Stimulated activated CD8-positive, alpha-beta memory T cell treated with anti-CD3 and anti-CD28 coated beads, Interleukin-4, amount 100 ng/mL, for 1 hour (primary cell): ENCODE data around the gene UBTD2.
"Not testable (repeated sequence)": the region's sequence is repeated elsewhere in the genome, so short reads cannot be mapped to it uniquely, and the experiment has no call there.

Experiments
- DNase-seq, 2 donors: peaks; one replicate each; pipeline ENCODE4 v3.0.0-alpha.2; 2020; ENCODE audit warnings: low read depth in 2 of 2, low spot score in 1 of 2

The UBTD2 gene

GRCh38 chr5:172197775-172198174 is 85.8 kb downstream of the UBTD2 start:
- not testable (repeated sequence) for DNase-seq

GRCh38 chr5:172194985-172195774 is 88.4 kb downstream of the UBTD2 start:
- no peak for DNase-seq

- DNase-seq = no peak
Observed at GRCh38 chr5:172193872-172194271, 89.7 kb downstream of the UBTD2 start, which contains the start of gene EFCAB9. Gene EFCAB9 (plus strand): TSS chr5:172194172. CDS start chr5:172194173, 1 bp downstream.

- DNase-seq = no peak
Observed at GRCh38 chr5:172189693-172190296, 93.8 kb downstream of the UBTD2 start.

- DNase-seq = no peak
Observed at GRCh38 chr5:172188893-172189692, 94.5 kb downstream of the UBTD2 start.

- DNase-seq = peak; percentile 73 to 80
Observed at GRCh38 chr5:172188033-172188892, 95.3 kb downstream of the UBTD2 start, which contains the start of gene STK10. Gene STK10 (minus strand): TSS chr5:172188224. CDS start chr5:172188042, 182 bp downstream.

GRCh38 chr5:172187118-172188032 is 96.2 kb downstream of the UBTD2 start:
- DNase-seq = no peak

DNA sequence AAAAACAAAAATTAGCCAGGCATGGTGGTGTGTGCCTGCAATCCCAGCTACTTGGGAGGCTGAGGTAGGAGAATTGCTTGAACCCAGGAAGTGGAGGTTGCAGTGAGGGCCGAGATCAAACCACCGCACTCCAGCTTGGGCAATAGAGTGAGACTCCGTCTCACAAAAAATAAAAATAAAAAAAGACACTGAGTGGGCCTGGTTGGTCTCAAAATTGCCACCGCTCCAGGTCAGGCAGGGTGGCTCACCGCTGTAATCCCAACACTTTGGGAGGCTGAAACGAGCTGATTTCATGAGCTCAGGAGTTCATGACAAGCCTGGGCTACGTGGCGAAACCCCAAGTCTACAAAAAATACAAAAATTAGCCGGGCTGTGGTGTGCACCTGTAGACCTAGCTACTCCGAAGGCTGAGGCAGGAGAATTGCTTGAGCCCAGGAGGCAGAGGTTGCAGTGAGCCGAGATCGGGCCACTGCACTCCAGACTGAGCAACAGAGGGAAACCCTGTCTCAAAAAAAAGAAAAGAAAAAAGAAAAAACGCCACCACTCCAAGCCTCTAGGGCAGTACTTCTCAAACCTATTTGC is 97.4 kb downstream of the UBTD2 start:
- DNase-seq = no peak

- no peak for DNase-seq
Observed at GRCh38 chr5:172185096-172185461, 98.5 kb downstream of the UBTD2 start.

- no peak for DNase-seq
Observed at GRCh38 chr5:172183881-172184280, 99.7 kb downstream of the UBTD2 start.

DNA sequence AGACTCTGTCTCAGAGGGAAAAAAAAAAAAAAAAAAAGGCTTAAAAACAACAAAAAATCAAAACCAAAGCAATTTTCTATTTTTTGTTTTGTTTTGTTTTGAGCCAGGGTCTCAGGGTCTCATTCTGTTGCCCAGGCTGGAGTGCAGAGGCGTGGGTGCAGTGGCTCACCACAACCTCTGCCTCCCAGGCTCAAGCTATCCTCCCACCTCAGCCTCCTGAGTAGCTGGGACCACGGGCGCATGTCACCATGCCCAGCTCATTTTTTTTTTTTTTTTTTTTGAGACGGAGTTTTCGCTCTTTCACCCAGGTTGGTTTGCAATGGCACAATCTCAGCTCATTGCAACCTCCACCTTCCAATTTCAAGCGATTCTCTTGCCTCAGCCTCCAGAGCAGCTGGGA is 101.3 kb downstream of the UBTD2 start:
- DNase-seq = no peak

GRCh38 chr5:172180936-172181335 is 102.6 kb downstream of the UBTD2 start:
- DNase-seq = no peak

- DNase-seq = no peak
Observed at GRCh38 chr5:172178991-172179989, 104.3 kb downstream of the UBTD2 start.

DNA sequence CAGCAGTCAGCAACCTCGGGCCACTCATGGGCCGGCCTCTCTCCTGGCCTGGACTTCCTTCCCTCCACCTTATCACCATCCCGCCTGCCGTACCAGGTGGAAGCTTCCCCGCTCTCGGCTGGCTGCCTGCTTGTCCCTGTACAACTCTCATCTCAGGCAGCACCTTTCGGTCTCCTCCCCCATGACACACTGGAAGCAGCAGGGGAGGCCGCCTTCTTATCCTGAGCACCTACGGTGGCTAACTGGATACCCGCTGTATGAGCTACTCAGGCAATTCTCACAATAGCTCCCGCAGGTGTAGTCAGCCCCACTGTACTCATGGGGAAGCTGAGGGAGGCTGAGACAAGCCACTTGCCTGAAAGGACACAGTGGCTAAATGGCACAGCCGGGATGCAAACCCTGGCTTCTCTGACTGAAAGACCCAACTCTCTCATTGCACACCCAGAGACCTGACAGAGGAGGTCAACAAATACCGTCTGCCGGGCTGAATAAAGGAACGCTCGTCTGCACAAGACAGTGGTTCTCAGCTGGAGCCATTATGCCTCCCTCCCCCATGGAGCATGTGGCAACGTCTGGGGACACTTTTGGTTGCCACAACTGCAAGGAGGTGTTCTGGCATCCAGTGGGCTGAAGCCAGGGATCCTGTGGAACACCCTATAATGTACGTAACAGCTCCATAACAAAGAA is 105.1 kb downstream of the UBTD2 start:
- no peak for DNase-seq

DNA sequence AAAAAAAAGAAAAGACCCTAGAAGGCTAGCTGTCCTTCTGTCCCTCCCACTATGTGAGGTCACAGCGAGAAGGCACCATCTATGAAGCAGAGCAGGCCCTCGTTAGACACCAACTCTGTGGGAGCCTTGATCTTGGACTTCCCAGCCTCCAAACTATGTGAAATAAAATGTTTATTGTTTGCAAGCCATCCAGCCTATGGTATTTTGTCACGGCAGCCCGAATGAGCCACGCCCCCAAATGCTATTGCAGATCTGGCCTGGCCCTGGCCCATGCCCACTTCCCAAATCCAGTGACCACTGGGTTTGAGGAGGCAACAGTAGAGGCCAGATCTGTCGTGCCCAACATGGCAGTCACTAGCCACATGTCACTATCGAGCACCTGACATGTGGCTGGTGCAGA is 106.4 kb downstream of the UBTD2 start:
- DNase-seq = no peak

GRCh38 chr5:172175263-172175719 is 108.3 kb downstream of the UBTD2 start:
- peak; percentile 78 to 79 for DNase-seq

DNA sequence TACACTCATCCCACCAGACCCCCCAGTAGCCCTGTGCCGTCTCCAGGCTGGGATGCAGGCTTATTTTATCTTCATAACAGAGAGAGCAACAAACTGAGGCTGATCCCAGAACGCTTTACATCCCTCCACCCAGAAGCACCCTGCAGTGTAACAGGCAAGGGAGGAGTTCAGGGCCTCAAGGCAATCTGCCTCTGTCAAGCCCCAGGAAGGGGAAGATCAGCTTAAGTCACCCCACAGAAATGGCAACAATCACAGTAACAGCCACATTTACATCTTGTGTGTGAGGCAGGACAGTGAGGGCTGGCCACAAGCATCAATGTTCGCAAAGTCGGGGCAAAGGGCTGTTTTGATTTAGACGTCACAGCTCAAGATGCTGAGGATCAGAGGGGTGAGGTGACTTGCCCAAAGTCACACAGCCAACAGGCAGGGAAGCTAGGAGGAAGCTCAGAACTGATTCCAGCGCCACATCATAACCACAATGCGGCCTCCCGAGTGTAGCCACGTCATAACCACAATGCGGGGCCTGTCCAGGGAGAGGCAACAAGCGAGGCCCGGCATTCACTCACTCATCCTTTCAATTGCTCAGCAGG is 109.9 kb downstream of the UBTD2 start:
- no peak for DNase-seq
